Stimulated activated CD4-positive, alpha-beta T cell treated with anti-CD3 and anti-CD28 coated beads, Interleukin-12 subunit alpha, Interleukin-12 subunit beta, amount 100 ng/mL, for 4 hours (primary cell): Measurements from ENCODE around the gene PGK1.
"Not testable (repeated sequence)": the region's sequence is repeated elsewhere in the genome, so short reads cannot be mapped to it uniquely, and the experiment has no call there.

Experiments used
- DNase-seq: peaks from one replicate; pipeline ENCODE4 v3.0.0-alpha.2; 2020

Gene PGK1

GRCh38 chrX:78116766-78117165 lies 12.7 kb downstream of the PGK1 start:
- DNase-seq = no peak

GRCh38 chrX:78118628-78119027 lies 14.6 kb downstream of the PGK1 start:
- DNase-seq = no peak

- no peak for DNase-seq
Measured at GRCh38 chrX:78119521-78120227, 15.6 kb downstream of the PGK1 start.

- DNase-seq = peak; percentile 15
Measured at GRCh38 chrX:78123190-78123589, 19.1 kb downstream of the PGK1 start.

- no peak for DNase-seq
Measured at GRCh38 chrX:78124307-78124706, 20.3 kb downstream of the PGK1 start.

- DNase-seq = no peak
Measured at GRCh38 chrX:78125148-78125547, 21.1 kb downstream of the PGK1 start.

- not testable (repeated sequence) for DNase-seq
Measured at GRCh38 chrX:78125781-78126180, 21.7 kb downstream of the PGK1 start.

- no peak for DNase-seq
Measured at GRCh38 chrX:78129714-78130113, 25.7 kb downstream of the PGK1 start.

- no peak for DNase-seq
Measured at GRCh38 chrX:78130396-78130795, 26.3 kb downstream of the PGK1 start.

GRCh38 chrX:78131117-78131516 lies 27.1 kb downstream of the PGK1 start:
- DNase-seq = no peak

GRCh38 chrX:78133238-78133960 lies 29.4 kb downstream of the PGK1 start:
- no peak for DNase-seq

- peak; percentile 70 for DNase-seq
Measured at GRCh38 chrX:78139160-78140123, 35.4 kb downstream of the PGK1 start, which contains the start of gene TAF9B. Gene TAF9B (minus strand): TSS chrX:78139650. CDS start chrX:78139611, 39 bp downstream.

GRCh38 chrX:78140206-78140605 lies 36.2 kb downstream of the PGK1 start:
- DNase-seq = no peak

GRCh38 chrX:78147002-78147540 lies 43.0 kb downstream of the PGK1 start:
- DNase-seq = not testable (repeated sequence)

- DNase-seq = not testable (repeated sequence)
Measured at GRCh38 chrX:78157373-78157772, 53.3 kb downstream of the PGK1 start.

GRCh38 chrX:78157846-78158245 lies 53.8 kb downstream of the PGK1 start:
- not testable (repeated sequence) for DNase-seq

GRCh38 chrX:78160711-78161110 lies 56.7 kb downstream of the PGK1 start:
- not testable (repeated sequence) for DNase-seq

GRCh38 chrX:78163175-78163574 lies 59.1 kb downstream of the PGK1 start:
- DNase-seq = not testable (repeated sequence)

- DNase-seq = no peak
Measured at GRCh38 chrX:78165425-78165824, 61.4 kb downstream of the PGK1 start.

GRCh38 chrX:78168065-78168464 lies 64.0 kb downstream of the PGK1 start:
- DNase-seq = no peak
